ENCODE results near the gene EVA1B.

The EVA1B gene

DNA sequence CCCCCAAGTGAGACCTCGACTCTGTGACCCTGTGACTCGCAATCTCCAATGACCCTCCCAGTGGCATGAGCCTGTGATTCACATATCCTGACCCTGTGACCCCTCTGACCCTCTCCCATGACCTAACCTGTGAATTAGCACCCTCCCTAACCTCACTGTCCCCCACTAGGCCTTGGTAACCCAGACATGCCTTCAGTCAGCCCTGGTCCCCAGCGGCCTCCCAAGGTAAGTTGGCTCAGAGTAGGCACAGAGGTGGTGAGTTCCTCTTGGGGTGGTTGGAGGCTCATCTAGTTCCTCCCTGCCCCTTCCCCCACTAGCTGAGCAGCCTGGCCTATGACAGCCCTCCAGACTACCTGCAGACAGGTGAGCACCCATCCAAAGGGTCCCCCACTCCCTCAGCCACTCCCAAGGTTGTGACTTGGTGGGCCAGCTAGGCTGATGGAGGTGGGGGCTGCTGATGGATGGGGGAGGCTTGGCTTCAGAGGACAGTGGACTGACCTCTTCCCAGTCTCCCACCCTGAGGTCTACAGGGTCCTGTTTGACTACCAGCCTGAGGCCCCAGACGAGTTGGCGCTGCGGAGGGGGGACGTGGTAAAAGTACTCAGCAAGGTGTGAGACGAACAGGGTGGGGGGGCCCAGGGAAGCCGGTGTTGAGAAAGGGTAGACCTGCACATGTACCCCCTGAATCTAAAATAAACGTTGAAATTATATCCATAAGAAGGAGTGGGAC is 15.7 kb downstream of the EVA1B start:
- no peak for DNase-seq

DNA sequence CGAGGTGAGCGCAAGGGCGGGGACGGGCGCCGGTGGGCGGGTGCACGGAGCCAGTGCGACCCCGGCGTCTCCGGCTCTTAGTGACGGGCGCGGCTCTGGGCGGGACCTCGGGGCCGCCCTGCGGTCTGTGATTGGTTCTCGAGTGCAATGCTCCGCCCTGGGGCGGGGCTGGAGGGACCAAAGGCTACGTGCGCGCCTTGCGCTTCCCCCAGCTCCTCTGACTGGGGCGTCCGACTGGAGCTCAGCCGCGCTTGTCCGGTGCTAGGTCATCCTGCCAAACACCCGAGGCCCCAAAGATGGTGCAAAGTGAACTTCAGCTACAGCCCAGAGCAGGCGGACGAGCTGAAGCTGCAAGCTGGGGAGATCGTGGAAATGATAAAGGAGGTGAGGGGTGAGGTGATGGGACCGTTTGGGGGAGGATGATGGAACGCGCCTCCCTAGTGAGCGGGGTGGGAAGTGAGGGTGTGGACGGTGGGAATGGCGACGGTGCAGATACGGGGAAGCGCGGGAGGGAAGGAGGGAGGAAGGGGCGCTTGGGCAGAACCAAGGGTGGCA is 16.5 kb downstream of the EVA1B start:
- DNase-seq, result peak; percentile 85

DNA sequence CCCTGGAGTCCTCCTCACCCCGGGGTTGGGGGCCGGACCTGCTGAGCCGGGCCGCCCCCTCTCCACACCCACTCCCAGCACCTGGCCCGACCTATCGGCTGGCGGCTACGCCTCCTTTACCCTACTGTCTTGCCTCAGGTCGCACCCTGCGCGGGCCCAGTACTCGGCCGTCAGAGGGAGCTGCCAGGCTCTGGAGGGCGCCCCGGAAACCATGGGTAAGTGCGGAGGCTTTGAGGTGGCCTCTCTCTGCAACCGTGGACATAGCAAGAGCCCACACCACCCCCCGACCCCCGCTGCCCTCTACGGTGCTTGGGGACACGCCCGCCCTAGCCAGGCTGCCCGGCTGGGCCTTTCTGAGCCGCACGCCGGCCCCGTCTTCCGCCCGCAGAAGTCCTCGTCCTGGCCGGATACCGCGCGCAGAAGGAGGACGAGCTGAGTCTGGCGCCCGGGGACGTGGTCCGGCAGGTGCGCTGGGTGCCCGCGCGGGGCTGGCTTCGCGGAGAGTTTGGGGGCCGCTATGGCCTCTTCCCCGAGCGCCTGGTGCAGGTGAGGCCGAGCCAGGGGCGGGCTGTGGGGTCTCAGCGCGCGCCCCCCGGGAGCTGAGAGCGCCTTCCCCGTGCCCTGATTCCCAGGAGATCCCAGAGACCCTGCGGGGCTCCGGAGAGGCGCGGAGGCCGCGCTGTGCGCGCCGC is 17.1 kb downstream of the EVA1B start, which contains the start of gene SH3D21:
Gene SH3D21 (plus strand): TSS at position 159 of the 692 bp plus-strand sequence. CDS start 53 bp downstream, at position 212.
- no peak for DNase-seq

DNA sequence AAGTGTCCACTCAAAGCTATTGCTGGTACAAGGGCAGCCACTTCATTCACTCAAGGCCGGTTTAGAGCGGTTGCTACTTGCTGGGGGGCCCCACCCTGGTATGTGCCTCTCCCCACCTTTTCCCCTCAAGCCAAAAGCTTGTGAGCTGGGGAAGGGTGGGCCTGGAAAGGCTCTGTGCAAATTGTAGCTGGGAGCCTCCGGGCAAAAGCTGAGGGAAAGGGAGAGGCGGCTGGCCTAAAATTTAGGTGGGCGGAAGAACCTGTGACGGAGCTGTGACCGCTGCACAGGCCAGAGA is 17.6 kb downstream of the EVA1B start:
- no peak for DNase-seq

DNA sequence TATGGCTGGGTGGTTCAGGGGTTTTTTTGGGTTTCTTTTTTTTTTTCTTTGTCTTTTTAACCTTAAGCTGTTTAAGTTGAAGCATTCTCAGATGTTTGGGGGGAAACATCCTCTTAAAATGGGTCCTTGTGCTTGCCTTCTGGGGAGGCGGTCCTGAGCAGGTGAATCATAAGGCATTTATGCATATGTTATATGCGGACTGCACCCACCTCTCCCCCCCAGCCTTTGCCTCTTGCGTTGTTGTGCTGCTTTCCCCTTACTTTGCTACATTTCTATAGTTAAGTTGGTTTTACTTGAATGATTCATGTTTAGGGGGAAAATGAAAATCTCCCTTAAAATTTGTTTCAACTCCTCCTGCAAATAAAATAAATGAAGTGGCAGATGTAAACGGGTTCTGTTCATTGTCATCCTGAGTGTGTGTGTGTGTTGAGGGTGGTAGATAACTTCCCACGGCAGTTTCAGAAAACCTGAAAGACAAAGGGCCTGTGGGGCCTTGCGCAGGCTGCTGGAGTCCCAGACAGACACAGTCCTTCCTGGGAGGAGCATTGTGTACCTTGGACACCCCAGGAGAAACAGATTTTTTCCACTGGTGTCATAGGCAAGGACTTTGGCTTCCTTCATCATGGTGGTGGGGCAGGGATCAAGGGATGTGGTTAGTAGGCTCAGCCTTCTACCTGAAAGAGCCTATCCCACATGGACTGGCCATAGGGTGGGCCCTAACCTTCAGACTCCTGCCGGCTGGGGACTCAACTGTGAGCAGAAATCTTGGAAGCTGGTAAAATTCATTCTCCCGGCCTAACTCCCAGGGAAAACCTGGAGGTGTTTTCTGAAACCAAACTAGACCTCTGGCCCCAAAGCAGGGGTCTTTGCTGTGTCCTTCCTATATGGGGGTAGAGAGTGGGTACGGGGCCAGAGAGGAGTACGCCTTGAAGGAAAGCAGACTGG is 18.2 kb downstream of the EVA1B start:
- DNase-seq, result no peak

DNA sequence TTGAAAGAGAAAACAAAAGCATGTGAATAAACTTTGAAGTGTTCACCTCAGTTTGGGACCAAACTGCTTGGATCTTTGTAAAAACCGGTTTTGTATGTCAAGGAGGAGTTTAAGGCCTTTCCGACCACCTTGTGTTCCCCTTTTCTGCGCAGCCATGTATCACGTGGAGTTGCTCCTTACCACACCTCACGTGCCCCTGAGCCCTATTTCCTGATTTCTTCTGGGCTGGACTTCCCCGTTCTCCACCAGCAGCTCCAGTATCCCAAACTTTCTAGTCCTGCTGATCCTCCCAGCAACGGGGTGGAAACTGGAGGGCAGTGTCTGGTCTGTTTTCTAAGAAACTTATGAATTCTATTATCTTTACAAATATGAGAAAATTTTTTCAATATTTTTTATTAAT is 18.9 kb downstream of the EVA1B start:
- DNase-seq, result no peak

DNA sequence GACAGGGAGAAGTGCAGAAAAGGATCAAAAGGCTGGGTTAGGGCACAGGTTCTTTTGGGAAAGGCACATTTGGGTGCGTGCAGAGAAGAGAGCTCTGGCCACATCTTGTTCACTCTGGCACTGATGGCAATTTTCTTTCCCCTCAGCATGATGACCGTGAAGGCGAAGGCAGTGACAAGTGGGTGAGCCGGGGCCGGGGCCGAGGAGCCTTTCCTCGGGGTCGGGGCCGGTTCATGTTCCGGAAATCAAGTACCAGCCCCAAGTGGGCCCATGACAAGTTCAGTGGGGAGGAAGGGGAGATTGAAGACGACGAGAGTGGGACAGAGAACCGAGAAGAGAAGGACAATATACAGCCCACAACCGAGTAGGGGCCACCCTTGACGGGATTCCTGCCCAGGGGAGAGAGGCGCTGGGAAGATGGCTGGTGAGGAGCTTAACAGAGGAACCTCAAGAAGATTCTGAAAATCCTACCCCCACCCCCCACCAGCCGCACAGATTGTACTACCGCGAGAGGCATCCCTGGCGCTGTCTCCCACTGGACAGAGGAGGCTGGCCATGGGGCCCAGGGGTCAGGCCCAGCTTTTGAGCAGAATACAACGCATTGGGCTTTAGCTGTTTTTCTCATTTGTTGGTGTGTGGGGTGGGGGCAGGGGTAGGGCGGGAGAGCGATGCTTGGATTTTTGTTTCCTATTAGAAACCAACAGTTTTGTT is 19.6 kb downstream of the EVA1B start:
- no peak for DNase-seq

DNA sequence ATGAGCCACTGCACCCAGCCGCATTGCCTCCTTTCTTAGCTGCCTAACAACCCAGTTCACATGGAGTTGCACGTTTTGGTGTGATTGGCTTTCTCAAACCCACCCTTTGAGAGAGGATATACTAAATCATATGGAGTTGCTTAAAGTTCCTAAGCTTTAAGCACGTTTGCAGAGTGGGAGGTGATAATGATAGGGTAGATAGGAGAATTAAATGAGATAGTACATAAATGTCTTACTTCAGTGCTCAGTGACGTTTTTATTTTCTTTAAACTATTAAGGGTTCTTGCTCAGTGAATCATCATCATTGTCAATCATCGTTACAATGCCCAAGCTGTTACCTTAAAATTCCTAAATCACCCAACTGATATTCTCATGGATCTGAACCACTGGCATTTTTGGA is 20.2 kb downstream of the EVA1B start:
- DNase-seq, result no peak

DNA sequence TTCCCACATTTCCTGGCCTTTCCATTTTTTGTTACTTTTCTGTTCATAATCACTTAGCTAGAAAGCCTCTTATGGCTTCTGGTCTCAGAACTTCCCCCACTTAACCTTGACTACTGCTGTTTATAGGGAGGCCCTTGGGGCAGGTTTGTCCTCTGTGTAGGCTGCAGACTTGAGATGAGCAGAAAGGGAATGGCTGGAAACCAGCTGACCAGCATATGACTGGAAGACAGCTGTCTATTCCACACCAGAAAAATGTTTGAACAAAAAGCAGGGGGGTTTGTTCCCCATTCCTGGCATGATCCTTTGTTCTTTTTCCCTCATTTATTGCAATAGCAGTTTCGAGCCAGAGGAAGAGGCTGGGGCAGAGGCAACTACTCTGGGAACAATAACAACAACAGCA is 22.2 kb downstream of the EVA1B start:
- DNase-seq, result peak; percentile 5

DNA sequence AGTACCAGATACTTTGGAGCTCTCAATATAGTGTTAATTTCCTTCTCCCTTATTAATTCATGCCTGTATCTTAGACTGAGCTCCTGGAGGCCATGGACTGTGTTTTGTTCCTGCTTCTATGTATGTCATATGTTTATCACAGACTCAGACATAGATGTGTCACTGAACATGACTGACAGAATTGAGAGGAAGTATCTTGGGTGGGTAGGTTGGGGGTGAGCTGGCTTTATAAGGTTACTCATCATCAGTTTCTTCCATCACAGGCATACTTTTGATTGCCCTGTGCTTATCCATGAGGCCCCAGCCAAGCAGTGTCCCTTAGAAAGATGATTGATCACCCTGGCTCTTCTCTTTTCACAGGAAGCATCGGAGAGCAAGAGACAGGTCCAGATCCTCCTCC is 22.9 kb downstream of the EVA1B start:
- DNase-seq, result no peak

DNA sequence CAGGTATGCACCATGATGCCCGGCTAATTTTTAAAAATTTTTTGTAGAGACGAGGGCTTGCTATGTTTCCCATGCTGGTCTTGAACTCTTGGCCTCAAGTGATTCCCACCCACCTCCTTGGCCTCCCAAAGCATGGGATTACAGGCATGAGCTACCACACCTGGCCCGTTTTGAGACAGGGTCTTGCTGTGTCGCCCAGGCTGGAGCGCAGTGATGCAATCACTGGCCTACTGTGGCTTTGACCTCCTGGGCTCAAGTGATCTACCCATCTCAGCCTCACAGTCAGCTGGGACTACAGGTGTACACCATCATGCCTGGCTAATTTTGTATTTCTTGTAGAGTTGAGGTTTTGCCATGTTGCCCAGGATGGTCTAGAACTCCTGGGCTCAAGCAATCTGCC is 24.8 kb downstream of the EVA1B start:
- DNase-seq, result no peak

DNA sequence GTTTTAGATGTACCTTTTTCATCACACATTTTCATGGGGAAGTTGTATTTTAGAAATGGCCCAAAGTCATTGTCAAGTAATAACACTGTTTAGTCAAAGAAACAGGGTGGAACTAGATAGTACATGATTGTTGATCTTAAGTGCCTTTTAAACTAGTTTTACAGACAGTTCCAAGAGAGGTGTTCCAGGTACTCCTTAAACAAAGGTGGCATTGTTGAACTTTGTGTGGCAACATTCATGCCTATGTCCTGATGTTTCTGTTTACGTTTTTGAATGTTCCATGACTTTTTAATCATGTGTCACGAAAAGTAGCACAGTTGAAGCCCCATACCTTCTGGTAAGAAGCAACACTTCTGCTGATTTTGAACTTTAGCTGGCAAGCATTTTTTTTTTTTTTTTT is 26.4 kb downstream of the EVA1B start:
- DNase-seq, result no peak

DNA sequence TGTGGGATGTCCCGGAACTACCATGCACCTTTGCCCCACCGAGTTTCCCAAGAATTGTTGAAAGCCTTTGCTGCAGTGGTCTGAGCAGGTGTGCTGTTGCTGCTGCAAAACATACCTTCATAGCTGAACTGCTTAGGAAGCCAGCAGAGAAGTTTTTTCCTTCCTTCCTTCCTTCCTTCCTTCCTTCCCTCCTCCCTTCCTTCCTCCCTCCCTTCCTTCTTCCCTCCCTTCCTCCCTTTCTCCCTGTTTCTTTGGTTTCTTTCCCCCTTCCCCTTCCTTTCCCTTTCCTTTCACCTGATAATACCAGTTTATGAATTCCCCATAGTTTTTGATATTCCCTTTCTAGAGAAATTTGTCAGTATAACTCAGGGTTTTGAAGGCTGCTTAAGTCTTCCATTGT is 28.1 kb downstream of the EVA1B start:
- no peak for DNase-seq

DNA sequence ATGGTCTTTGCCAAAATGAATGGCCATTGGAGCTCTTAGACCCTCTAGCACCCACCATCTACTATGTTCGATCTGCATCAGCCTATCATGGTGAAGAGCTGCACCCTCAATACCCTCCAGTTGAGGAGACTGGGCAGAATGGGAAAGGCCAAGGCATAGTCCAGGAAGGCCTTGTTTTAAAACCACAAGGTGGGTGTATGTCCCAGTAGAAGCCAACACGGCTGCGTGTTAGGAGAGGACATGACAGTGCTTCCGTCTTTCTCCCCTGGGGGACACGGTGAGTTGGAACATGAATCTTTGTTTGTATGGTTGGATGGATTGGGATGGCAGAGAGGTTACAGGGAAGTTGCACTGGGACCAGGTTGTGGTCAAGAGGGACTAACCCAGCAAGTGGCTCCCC is 35.9 kb downstream of the EVA1B start:
- no peak for DNase-seq

DNA sequence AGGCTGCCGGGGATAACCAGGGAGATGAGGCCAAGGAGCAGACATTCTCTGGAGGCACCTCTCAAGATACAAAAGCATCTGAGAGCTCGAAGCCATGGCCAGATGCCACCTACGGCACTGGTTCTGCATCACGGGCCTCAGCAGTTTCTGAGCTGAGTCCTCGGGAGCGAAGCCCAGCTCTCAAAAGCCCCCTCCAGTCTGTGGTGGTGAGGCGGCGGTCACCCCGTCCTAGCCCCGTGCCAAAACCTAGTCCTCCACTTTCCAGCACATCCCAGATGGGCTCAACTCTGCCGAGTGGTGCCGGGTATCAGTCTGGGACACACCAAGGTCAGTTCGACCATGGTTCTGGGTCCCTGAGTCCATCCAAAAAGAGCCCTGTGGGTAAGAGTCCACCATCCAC is 36.6 kb downstream of the EVA1B start:
- DNase-seq, result no peak

DNA sequence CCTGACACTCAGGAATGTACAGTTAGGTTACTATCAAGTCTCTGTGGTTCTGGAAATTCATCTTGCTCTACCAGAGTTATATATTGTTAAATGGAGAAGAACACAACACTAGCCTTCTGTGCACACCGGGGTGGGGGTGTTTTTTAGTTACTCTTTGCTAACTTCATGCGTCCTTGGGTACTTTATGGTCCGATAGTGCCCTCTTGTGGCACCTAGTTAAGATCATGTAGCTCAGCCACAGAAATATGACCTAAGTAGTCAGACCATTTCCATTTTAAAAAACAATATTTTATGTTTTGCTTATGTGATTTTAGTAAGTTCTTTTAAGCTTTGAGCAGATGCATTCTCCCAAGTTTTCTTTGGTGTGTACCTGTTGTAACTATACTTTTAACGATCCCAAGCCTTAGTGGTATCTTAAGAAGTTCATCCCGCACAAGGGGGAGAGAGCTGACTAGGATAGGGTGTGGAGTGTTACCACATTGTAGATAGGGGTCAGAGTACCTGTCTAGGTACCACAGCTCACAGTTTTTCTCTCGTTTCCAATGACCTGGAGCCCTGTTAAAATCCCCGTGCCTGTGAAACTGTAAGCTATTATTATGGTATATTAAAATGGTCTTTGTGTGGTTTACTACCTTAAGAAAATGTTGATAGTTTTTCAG is 37.9 kb downstream of the EVA1B start:
- DNase-seq, result peak; percentile 80

DNA sequence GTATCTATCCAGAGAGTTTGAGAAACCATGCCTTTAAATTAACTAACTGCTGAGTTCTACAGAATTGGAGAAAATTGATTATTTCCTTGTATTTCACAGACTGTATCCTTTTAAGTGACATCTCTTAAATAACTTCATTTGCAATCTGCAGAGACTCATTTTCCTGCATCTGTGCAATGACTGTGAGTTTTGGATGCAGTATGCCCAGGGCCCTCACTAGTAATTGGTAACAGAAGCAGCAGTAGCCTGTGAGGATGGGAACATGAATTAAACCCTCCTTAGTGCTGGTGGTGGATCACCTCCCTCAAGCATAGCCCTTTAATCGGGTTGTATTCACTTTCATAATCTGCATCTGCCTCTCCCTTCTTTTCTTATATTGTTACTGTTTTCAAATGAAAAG is 38.9 kb downstream of the EVA1B start:
- DNase-seq, result no peak

DNA sequence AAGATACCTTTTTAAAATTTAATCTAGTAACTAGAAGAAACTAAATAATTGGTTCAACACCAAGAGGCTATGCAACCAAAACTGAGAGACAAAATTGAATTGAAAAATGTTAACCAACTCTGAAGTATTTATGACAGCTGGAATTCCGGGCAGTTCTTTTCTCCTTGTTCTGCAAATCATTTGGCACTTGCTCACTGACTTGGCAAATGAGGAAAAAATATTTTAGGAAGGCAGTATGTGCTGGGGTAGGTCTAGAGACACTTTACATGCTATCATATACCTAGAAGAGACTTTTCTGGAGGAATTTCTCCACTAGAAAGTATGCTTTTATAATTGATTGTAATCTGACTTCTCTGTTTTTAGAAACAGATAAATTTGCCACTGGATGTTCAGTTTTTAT is 39.4 kb downstream of the EVA1B start:
- DNase-seq, result no peak

DNA sequence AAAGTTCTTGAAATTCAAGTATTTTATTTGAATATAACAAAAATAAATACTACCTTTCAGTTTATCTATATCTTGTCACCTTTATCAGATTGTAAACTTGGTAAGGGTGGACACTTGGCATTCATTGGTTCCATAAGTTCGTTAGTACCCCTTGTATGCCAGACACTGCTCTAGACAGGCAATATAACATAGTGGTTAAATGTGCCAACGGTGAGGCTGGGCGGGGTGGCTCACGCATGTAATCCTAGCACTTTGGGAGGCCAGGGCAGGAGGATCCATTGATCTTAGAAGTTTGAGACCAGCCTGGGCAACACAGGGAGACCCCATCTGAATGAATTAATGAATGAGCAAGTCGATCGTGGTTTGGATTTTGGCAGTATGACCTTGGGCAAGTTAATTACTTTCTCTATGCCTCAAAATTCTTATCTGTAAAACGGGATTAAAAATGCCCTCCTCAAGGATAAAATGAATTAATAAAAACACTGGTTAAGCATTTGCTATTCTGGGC is 43.6 kb downstream of the EVA1B start:
- no peak for DNase-seq

DNA sequence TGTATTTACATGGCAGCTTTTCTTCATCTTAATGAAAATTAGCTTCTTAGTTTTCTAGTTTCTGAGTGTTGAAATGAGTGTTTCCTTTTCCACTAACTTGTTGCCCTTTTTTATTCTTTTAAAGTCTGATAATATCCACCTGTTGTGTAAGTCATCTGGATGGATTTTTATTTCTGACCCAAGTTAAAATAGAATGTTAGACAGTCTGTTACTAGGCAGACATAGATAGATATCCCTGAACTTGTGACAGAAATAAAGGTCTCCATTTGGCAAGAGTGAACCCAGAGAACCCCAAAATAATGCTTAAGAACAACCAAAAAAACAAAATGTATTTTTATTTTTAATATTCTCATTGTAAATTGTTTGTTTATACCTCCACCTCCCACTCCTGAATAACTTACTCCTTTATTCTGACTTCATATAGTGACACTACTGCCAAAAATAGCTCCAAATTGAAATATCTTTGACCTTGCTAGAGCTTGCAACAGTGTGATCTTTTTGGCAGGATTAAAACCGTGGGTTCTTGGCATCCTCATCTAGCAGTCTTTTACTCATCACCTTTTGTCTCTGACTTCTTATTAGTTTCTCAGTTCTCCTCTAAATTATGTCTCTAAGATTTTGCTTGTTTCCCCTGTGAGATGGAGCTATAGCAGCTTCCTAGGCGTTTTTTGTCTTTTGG is 44.2 kb downstream of the EVA1B start:
- DNase-seq, result no peak

DNA sequence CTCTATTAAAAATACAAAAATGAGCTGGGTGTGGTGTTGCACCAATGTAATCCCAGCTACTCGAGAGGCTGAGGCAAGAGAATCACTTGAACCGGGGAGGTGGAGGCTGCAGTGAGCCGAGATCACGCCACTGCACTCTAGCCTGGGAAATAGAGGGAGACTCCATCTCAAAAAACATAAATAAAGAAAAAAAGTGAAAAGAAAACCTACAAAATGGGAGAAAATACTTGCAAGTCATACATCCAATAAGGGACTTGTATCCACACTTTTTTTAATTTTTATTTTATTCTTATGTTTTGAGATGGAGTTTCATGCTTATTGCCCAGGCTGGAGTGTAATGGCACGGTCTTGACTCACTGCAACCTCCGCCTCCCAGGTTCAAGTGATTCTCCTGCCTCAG is 46.8 kb downstream of the EVA1B start:
- DNase-seq, result no peak

All from midbrain (tissue), 1 donor.